ENCODE measurements around the gene RPS6KB1. TPM values are rescaled to one million over a fixed set of nuclear protein-coding genes. Genes with fewer than 3 reads are reported as not detected.
"Not testable (repeated sequence)": the region's sequence is repeated elsewhere in the genome, so short reads cannot be mapped to it uniquely, and the experiment has no call there.

The RPS6KB1 gene
- total RNA-seq, 2 experiments from 2014 or later = 31.1 to 47.1 TPM

DNA sequence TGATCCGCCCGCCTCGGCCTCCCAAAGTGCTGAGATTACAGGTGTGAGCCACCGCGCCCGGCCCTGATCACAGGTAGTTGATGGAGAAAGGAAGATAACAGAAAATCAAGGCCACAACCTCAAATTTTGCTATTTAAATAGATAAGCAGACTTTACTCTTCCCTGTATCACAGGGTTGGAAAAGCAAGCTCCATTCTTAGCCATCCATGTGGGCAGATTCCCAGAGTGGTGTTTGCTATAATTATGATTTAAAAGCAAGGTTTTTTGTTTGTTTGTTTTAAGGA is 44.6 kb upstream of the RPS6KB1 start:
- no peak for DNase-seq (ENCODE audit: low spot score)
- no peak overlapping the region for H2AFZ ChIP-seq (ENCODE audit: low read length)
- ChIA-PET CTCF (ENCODE audit: unreplicated experiment) (no interaction called here), POLR2A (interaction anchor here (0.6 to 1.2 kb wide), 2 partner anchors 10 to 34 kb away, joined by 3 read pairs; no protein-coding TSS in a partner anchor)
- no peak overlapping the region for H3K4me2 ChIP-seq (ENCODE audit: low read length)
- H4K20me1 ChIP-seq (ENCODE audit: insufficient read depth, low read length) = no peaks in the 10 kb centered on the region
- H3K9me3 ChIP-seq (ENCODE audit: low read length) = no peaks in the 10 kb centered on the region
- peaks cover 10% of the 10 kb centered on the region; the same call in 1 of the 2 replicates for H3K79me2 ChIP-seq (ENCODE audit: insufficient read depth, low read depth, low read length)
- no peaks in the 10 kb centered on the region for H3K36me3 ChIP-seq (ENCODE audit: insufficient read depth, low read length)
- H3K4me3 ChIP-seq (ENCODE audit: low read depth, low read length, poor library complexity, severe bottlenecking) = no peak overlapping the region
- intact Hi-C loops (cut with micrococcal nuclease; ENCODE audit: unreplicated experiment) = no loop called here
- no TSS peak for BruUV-seq (replicated peaks)
- no peaks in the 10 kb centered on the region for H3K9me2 ChIP-seq (ENCODE audit: insufficient read depth, low read length)
- peaks cover 55% of the 10 kb centered on the region for H3K4me1 ChIP-seq (ENCODE audit: insufficient read depth, low read length, poor library complexity, severe bottlenecking)
- no peak for TF ChIP-seq CTCF (conservative IDR thresholded peaks at IDR 0.05; ENCODE audit: low read length)
- no peak for TF ChIP-seq EZH2phosphoT487 (IDR thresholded peaks at IDR 0.05; ENCODE audit: borderline replicate concordance, low read depth, low read length)
- no peak overlapping the region for H3K27ac ChIP-seq (ENCODE audit: low read depth, low read length, poor library complexity, severe bottlenecking)

- Histone ChIP-seq H4K20me1 (ENCODE audit: insufficient read depth, low read length) (no peaks in the 10 kb centered on the region), H3K36me3 (ENCODE audit: insufficient read depth, low read length) (no peaks in the 10 kb centered on the region), H3K27ac (ENCODE audit: low read depth, low read length, poor library complexity, severe bottlenecking) (no peak overlapping the region), H2AFZ (ENCODE audit: low read length) (no peak overlapping the region), H3K4me2 (ENCODE audit: low read length) (no peak overlapping the region), H3K9me3 (ENCODE audit: low read length) (no peaks in the 10 kb centered on the region), H3K4me3 (ENCODE audit: low read depth, low read length, poor library complexity, severe bottlenecking) (no peak overlapping the region), H3K79me2 (ENCODE audit: insufficient read depth, low read depth, low read length) (peaks cover 10% of the 10 kb centered on the region; the same call in 1 of the 2 replicates), H3K4me1 (ENCODE audit: insufficient read depth, low read length, poor library complexity, severe bottlenecking) (peaks cover 59% of the 10 kb centered on the region), H3K9me2 (ENCODE audit: insufficient read depth, low read length) (no peaks in the 10 kb centered on the region)
- CTCF ChIA-PET (ENCODE audit: unreplicated experiment) = no interaction called here
- no peak for DNase-seq (ENCODE audit: low spot score)
- intact Hi-C loops (cut with micrococcal nuclease; ENCODE audit: unreplicated experiment) = no loop called here
- POLR2A ChIA-PET = interaction anchor here (0.6 to 1.2 kb wide), 3 partner anchors 10 to 34 kb away, joined by 3 to 4 read pairs (median 3); no protein-coding TSS in a partner anchor
- TF ChIP-seq EZH2phosphoT487 (IDR thresholded peaks at IDR 0.05; ENCODE audit: borderline replicate concordance, low read depth, low read length) = no peak
- BruUV-seq (replicated peaks) = no TSS peak
These were observed 44.1 kb upstream of the RPS6KB1 start for GRCh38 chr17:59848778-59849177.

- H3K9me2 ChIP-seq (ENCODE audit: insufficient read depth, low read length); CTCF ChIA-PET (ENCODE audit: unreplicated experiment); H3K4me2 ChIP-seq (ENCODE audit: low read length); H2AFZ ChIP-seq (ENCODE audit: low read length); BruUV-seq (replicated peaks); H3K27ac ChIP-seq (ENCODE audit: low read depth, low read length, poor library complexity, severe bottlenecking); H3K36me3 ChIP-seq (ENCODE audit: insufficient read depth, low read length); H3K9me3 ChIP-seq (ENCODE audit: low read length); intact Hi-C loops (cut with micrococcal nuclease; ENCODE audit: unreplicated experiment); H3K4me3 ChIP-seq (ENCODE audit: low read depth, low read length, poor library complexity, severe bottlenecking); DNase-seq (ENCODE audit: low spot score); H4K20me1 ChIP-seq (ENCODE audit: insufficient read depth, low read length): not testable (repeated sequence)
- peaks cover 10% of the 10 kb centered on the region; the same call in 1 of the 2 replicates for H3K79me2 ChIP-seq (ENCODE audit: insufficient read depth, low read depth, low read length)
- POLR2A ChIA-PET = interaction anchor here (0.6 kb wide), 2 partner anchors 22 to 596 kb away, joined by 3 to 4 read pairs; no protein-coding TSS in a partner anchor
- peaks cover 52% of the 10 kb centered on the region for H3K4me1 ChIP-seq (ENCODE audit: insufficient read depth, low read length, poor library complexity, severe bottlenecking)
These were observed 42.6 kb upstream of the RPS6KB1 start for GRCh38 chr17:59850311-59850710.
